Upper lobe of right lung (tissue), 1 donor: ENCODE measurements around the gene GIPC3. TPM values are rescaled to one million over a fixed set of nuclear protein-coding genes. Genes with fewer than 3 reads are reported as not detected.
A peak's percentile ranks its signal among the peaks of the same experiment; 100 is the strongest.

Experiments
- ATAC-seq: fragments of 200-7000 bp; cut with Tn5 transposase; one replicate; pipeline ENCODE4 v1.9.1; 2020; ENCODE audit warnings: mild to moderate bottlenecking, moderate library complexity
- DNase-seq: peaks from one replicate; pipeline ENCODE4 v3.0.0-alpha.2; 2020
- H3K27ac ChIP-seq: fragments of 200-600 bp; one replicate; pipeline ENCODE4 v1.8.0; 2022
- H3K27me3 ChIP-seq: fragments of 200-600 bp; one replicate; pipeline ENCODE4 v1.8.0; 2022; ENCODE audit warnings: mild to moderate bottlenecking
- H3K36me3 ChIP-seq: fragments of 200-600 bp; one replicate; pipeline ENCODE4 v1.8.0; 2022
- H3K4me1 ChIP-seq: fragments of 200-600 bp; one replicate; pipeline ENCODE4 v1.8.0; 2022
- H3K4me3 ChIP-seq: fragments of 200-600 bp; one replicate; pipeline ENCODE4 v1.8.0; 2022; ENCODE audit warnings: mild to moderate bottlenecking
- H3K9me3 ChIP-seq: fragments of 200-600 bp; one replicate; pipeline ENCODE4 v1.8.0; 2022
- intact Hi-C: fragments of 100-400 bp; cut with DNase I; formaldehyde crosslinking; loops from one replicate; pipeline ENCODE4 v1.11.0; 2022
- long read RNA-seq: library from polyadenylated mRNA; unstranded; transcript quantifications from one replicate; pipeline ENCODE4 v2.0.0, GENCODE V29; 2021
- total RNA-seq: library from RNA; stranded (reverse); fragmentation: NEBNext Ultra II Directional; extraction: Animal tissue kit (Norgen Biotek cat#: 25700); gene quantifications from one replicate; pipeline ENCODE4 v1.2.1, GENCODE V29; 2021
- TF ChIP-seq, protein P1 (sequence below): fragments of 200-600 bp; IDR thresholded peaks from one replicate; pipeline ENCODE4 v1.8.0; 2022; ENCODE audit warnings: antibody characterized with exemption
- donor health status: DM: no; HTN: yes; CAD: no; lungs with severe emphysema.

The GIPC3 gene, protein sequence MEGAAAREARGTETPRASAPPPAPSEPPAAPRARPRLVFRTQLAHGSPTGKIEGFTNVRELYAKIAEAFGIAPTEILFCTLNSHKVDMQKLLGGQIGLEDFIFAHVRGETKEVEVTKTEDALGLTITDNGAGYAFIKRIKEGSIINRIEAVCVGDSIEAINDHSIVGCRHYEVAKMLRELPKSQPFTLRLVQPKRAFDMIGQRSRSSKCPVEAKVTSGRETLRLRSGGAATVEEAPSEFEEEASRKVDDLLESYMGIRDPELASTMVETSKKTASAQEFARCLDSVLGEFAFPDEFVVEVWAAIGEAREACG
- total RNA-seq, result 6.5 TPM
- long read RNA-seq, full-length matches to known transcripts, result 5 of 10 reads
- long read RNA-seq, partial matches to known transcripts, result 4 of 10 reads
- long read RNA-seq, other reads (novel, unspliced or antisense), result 1 of 10 reads

DNA sequence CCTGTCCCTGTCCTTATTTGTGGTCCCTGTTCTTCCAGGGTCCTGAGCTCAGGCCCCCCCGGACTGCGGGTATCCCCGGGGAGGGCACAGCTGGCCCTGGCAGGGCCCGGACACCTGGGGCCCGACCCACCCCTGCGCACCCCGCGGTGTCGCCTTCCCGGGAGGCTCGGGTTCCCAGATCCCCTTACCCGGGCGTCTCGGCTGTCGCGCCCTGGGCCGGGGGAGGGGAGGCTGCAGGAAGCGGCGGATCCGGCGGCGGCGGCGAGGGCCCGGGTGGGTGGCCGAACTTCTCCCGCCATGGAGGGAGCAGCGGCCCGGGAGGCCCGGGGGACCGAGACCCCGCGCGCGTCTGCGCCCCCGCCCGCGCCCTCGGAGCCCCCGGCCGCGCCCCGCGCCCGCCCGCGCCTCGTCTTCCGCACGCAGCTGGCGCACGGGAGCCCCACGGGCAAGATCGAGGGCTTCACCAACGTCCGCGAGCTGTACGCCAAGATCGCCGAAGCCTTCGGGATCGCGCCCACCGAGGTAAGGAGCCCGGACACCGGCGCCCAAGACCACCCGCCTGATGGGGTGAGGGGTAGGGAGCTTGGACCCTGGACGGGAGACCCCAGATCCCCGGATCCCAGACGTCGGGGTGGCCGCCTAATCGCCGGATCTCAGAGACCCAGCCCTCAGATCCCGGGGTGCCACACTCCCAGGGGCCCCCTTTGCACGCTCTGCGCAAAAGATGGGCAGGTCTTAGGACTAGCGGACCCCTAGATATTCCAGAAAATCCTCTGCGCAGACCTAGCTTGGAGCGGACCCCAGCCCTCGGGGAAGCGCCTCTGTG lies at the start of gene GIPC3:
GIPC3 (plus strand) TSS at position 178 of the 826 bp plus-strand sequence; CDS start at position 298, 120 bp downstream.
- TF ChIP-seq, protein P1, sequence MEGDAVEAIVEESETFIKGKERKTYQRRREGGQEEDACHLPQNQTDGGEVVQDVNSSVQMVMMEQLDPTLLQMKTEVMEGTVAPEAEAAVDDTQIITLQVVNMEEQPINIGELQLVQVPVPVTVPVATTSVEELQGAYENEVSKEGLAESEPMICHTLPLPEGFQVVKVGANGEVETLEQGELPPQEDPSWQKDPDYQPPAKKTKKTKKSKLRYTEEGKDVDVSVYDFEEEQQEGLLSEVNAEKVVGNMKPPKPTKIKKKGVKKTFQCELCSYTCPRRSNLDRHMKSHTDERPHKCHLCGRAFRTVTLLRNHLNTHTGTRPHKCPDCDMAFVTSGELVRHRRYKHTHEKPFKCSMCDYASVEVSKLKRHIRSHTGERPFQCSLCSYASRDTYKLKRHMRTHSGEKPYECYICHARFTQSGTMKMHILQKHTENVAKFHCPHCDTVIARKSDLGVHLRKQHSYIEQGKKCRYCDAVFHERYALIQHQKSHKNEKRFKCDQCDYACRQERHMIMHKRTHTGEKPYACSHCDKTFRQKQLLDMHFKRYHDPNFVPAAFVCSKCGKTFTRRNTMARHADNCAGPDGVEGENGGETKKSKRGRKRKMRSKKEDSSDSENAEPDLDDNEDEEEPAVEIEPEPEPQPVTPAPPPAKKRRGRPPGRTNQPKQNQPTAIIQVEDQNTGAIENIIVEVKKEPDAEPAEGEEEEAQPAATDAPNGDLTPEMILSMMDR, result no peak
- Histone ChIP-seq H3K9me3 (no peaks in the 10 kb centered on the region), H3K4me3 (peak within 1 kb of the TSS; percentile 47), H3K27me3 (peaks cover 19% of the 10 kb centered on the region), H3K36me3 (no peaks in the 10 kb centered on the region), H3K4me1 (peaks cover 3% of the 10 kb centered on the region), H3K27ac (no peak within 1 kb of the TSS)
- DNase-seq (no peak), ATAC-seq (peak; percentile 13)
- intact Hi-C loops, result loop anchor here (5.0 kb wide), 1 partner anchor 37 kb away; no protein-coding TSS in a partner anchor

DNA sequence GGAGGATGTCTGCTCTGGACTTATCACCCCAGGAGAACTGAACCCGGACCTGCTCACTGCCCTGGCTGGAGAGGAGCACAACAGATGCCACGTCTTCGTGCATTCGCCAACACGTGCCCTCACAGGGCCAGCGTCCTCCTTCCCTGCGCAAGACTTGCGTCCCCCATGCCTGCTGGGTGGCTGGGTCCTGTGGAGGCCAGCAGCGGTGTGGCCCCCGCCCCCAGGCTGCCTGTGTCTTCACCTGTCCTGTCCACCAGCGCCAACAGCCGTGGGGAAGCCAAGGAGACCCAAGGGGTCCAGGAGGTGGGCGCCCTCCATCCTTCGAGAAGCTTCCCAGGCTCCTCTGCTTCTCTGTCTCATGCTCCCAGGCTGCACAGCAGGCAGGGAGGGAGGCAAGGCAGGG lies 49.7 kb upstream of the GIPC3 start:
- peaks cover 60% of the 10 kb centered on the region for H3K36me3 ChIP-seq
- intact Hi-C loops, result no loop called here
- no peak overlapping the region for H3K27ac ChIP-seq
- no peak overlapping the region for H3K4me3 ChIP-seq
- DNase-seq, result no peak
- no peaks in the 10 kb centered on the region for H3K9me3 ChIP-seq
- no peaks in the 10 kb centered on the region for H3K4me1 ChIP-seq
- TF ChIP-seq, protein P1, result no peak
- H3K27me3 ChIP-seq, result no peaks in the 10 kb centered on the region
- ATAC-seq, result no peak

DNA sequence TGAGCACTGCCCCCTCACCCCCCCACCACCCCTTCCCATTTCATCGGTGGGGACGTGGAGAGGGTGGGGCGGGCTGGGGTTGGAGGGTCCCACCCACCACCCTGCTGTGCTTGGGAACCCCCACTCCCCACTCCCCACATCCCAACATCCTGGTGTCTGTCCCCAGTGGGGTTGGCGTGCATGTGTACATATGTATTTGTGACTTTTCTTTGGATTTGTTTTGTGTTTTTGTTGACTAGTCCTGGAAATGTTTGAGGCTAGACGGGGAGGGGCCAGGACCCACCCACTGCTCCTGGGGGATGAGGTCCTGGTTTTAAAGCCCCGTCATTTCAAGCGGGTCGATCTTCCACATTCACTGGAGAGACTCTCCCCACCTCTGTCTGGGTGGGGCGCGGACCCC lies 49.3 kb upstream of the GIPC3 start:
- Histone ChIP-seq H3K27ac (no peak overlapping the region), H3K27me3 (no peaks in the 10 kb centered on the region), H3K4me1 (no peaks in the 10 kb centered on the region), H3K4me3 (no peak overlapping the region), H3K36me3 (peaks cover 56% of the 10 kb centered on the region), H3K9me3 (no peaks in the 10 kb centered on the region)
- intact Hi-C loops, result no loop called here
- no peak for DNase-seq
- TF ChIP-seq, protein P1, result no peak
- no peak for ATAC-seq

DNA sequence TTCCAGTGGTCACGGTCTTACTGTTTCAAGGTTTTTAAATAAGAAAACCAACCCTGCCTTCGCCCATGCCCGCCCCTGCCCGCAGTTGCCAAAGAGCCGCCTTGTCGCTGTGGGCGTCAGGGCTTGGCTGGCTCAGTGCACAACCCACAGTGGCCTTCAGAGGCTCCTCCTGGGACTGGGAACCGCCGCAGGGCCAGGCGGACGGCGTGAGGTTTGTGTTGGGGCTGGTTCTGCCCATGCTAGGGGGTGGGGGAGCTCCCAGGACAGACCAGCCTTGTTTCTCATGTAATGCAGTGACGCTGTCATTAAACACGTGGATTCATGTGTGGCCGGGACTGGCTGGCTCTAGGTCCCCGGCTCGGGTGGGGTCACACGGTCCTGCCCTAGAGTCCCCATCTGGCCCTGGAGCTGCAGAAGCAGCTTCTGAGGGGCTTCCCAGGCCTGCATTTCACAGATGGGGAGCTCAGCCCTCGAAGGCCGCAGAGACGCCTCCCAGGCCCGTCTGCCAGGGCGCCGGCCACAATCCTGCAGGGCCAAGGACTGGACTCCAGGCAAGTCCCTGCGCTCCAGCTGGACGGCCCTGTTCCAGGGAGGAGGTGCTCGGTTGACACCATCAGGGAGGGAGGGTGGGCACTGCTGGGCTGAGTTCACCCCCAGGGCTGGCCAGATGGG lies 48.7 kb upstream of the GIPC3 start:
- ATAC-seq, result no peak
- TF ChIP-seq, protein P1, result no peak
- intact Hi-C loops, result no loop called here
- H3K4me1 ChIP-seq, result no peaks in the 10 kb centered on the region
- no peak overlapping the region for H3K4me3 ChIP-seq
- no peak overlapping the region for H3K27ac ChIP-seq
- no peak for DNase-seq
- H3K36me3 ChIP-seq, result peaks cover 50% of the 10 kb centered on the region
- H3K27me3 ChIP-seq, result no peaks in the 10 kb centered on the region
- H3K9me3 ChIP-seq, result no peaks in the 10 kb centered on the region

DNA sequence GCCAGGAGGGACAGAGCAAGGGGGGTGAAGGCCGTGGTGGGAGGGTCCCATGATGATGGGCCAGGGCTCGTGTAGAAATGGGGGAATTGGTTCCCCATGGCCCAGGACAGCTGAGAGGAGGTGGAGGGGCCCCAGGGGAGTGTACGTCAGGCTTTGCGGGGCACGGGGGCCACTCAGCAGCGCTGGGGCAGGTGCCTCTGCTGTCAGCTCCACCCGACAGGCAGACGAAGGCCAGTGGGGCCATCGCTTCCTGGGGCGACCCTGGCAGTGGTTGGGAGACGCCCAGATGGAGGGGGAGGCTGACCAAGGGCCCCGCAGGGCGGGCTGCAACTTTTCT lies 48.2 kb upstream of the GIPC3 start:
- Histone ChIP-seq H3K4me1 (no peaks in the 10 kb centered on the region), H3K36me3 (peaks cover 45% of the 10 kb centered on the region), H3K27me3 (no peaks in the 10 kb centered on the region), H3K9me3 (no peaks in the 10 kb centered on the region), H3K4me3 (no peak overlapping the region), H3K27ac (no peak overlapping the region)
- TF ChIP-seq, protein P1, result no peak
- ATAC-seq (no peak), DNase-seq (no peak)
- intact Hi-C loops, result no loop called here
